Measurements from ENCODE around the gene IGFN1. TPM values are rescaled to one million over a fixed set of nuclear protein-coding genes. Genes with fewer than 3 reads are reported as not detected.
A peak's percentile ranks its signal among the peaks of the same experiment; 100 is the strongest.

Gene IGFN1
- total and polyA plus RNA-seq, 9 of the 15 experiments (the other 6 are each of a cell fraction or from before 2014, with no cell fraction given): 0.04 TPM; not detected in 8

- TF ChIP-seq POLR2B (IDR thresholded peaks at IDR 0.05; ENCODE audit: low read depth, partially characterized antibody) (peak; percentile 80), IRF9 (tag; IDR thresholded peaks at IDR 0.05) (peak; percentile 86), FOXK2 (conservative IDR thresholded peaks at IDR 0.05 in 1 of 2, IDR thresholded peaks at IDR 0.05 in 1 of 2; ENCODE audit: low read depth in 2 of 2) (no peak), JUNB (CRISPR knock-in tag; conservative IDR thresholded peaks at IDR 0.05) (no peak), XRCC4 (IDR thresholded peaks at IDR 0.05; ENCODE audit: extremely low read depth, insufficient read depth, insufficient read length) (no peak), CCAR2 (IDR thresholded peaks at IDR 0.05; ENCODE audit: low read depth, low read length) (no peak), ELK1 (CRISPR knock-in tag; IDR thresholded peaks at IDR 0.05) (no peak), VEZF1 (CRISPR knock-in tag; IDR thresholded peaks at IDR 0.05) (no peak), TFAP4 (CRISPR knock-in tag; IDR thresholded peaks at IDR 0.05; ENCODE audit: borderline replicate concordance) (peak; percentile 78), RNF219 (CRISPR knock-in tag; IDR thresholded peaks at IDR 0.05) (no peak), HNRNPK (IDR thresholded peaks at IDR 0.05; ENCODE audit: low read depth, low read length, poor library complexity, severe bottlenecking) (no peak), SMAD1 (IDR thresholded peaks at IDR 0.05; ENCODE audit: low read depth, low read length, partially characterized antibody) (peak; percentile 74), CAMTA2 (CRISPR knock-in tag; conservative IDR thresholded peaks at IDR 0.05) (no peak), ZBTB2 (IDR thresholded peaks at IDR 0.05) (no peak), PYGO2 (tag; IDR thresholded peaks at IDR 0.05) (0 out of 2 replicates have a peak, but pooled peaks have one; percentile 46), ZBTB49 (CRISPR knock-in tag; IDR thresholded peaks at IDR 0.05; ENCODE audit: borderline replicate concordance) (no peak)
Measured at GRCh38 chr1:201170533-201171062, 20.0 kb upstream of the IGFN1 start (continued).

All from K562 (cell line).